Esophagus squamous epithelium (tissue), 4 donors: ENCODE data around the gene PDE7B.

Experiments used
- CTCF ChIP-seq, 6 experiments: fragments of 450-650 bp in 4 of 6; fragments of 200-600 bp in 2 of 6; sonication (generic) in 2 of 6; IDR thresholded peaks; one replicate each; pipeline ENCODE4 v1.5.1; 2016 to 2019; ENCODE audit warnings: antibody characterized with exemption in 6 of 6, mild to moderate bottlenecking in 4 of 6, moderate library complexity in 4 of 6
- POLR2A ChIP-seq, 4 donors: fragments of 450-650 bp; IDR thresholded peaks; one replicate each; pipeline ENCODE4 v1.6.1; 2017; ENCODE audit warnings: antibody characterized with exemption in 4 of 4, mild to moderate bottlenecking in 4 of 4, moderate library complexity in 3 of 4

- TF ChIP-seq CTCF (IDR thresholded peaks at IDR 0.05) (no peak), POLR2A (IDR thresholded peaks at IDR 0.05) (no peak)
Measured at GRCh38 chr6:136171231-136171630, 319.7 kb downstream of the PDE7B start.
